ENCODE measurements around the gene CDC73.
"Not testable (repeated sequence)": the region's sequence is repeated elsewhere in the genome, so short reads cannot be mapped to it uniquely, and the experiment has no call there.

The CDC73 gene

GRCh38 chr1:193183019-193183627 is 61.3 kb downstream of the CDC73 start:
- DNase-seq: no peak

DNA sequence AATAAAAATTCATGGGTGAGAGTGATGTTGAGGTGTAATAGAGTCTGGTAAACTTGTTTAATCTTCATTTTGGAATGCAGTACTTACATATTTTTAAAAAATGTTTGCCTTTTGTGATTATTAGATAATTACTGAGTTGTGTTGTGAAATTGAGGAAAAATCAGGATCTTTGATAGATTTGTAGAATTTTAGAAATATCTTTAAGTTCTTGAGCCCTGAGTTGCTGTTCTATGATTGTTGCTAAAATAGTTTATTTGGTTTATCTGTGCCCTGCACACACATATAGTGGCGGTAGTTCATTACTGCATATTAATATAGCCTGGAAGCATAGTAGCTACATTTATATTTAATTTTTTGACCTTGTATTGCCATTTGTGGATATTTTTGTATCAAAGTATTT is 62.9 kb downstream of the CDC73 start:
- no peak for DNase-seq

DNA sequence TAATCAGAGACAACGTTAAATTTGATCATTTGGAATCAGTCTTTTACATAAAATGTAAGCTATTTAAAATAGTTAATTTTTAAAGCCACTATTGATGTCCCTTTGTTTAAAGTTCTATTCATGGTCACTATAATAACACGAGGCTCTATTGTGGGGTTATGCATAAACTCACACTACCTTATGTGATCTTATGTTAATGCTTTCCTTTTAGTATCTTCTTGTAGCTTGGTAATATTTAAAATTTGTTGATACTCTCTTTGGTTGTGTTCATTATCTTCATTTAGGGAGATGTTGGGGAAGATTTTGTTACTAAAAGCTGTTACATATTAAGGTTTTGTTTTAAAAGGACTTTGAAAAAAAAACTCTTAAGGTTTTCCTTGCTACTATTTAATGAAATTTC is 63.4 kb downstream of the CDC73 start:
- no peak for DNase-seq

DNA sequence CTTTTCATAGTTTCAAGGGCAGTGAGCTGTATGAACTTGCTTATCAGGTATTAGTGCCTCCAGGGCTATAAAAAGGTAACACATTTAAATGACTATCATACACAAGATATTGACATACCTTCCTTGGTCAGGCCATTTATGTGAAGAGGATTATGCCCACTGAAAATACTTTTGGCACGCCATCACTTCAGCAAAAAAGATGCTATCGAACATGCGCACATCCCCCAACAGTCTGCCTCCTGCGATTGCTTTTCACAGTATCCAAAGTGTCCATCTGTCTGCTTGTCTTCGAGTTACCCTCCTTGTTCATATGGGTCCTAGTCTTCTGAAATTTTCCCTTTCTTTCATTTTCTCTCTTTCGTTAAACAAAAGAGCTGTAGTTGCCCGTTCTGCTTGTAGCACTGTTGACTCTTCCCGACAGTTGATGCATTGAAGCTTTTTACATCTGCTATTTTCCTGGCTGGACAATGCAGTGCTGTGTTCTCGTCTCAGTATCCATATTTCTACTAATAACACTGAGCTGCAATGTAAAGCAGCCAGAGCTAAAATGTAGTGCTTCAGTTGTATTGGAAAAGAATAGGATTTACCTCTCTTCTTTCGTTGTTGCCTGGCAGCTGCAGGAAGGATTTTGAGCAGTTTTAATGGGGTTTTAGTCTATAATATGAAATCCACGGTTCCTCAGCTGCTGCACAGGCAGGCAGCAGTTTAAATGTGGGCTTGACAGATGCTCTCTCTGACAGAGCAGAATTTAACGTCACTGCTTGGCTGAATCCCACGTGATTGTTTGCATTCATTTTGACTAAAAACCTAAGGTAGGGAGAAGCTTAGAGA is 64.3 kb downstream of the CDC73 start, which contains the start of gene B3GALT2:
Gene B3GALT2 (minus strand): TSS at position 713 of the 831 bp plus-strand sequence. CDS start 5,051 bp downstream, outside the sequence.
- no peak for DNase-seq

GRCh38 chr1:193187114-193187513 is 65.3 kb downstream of the CDC73 start:
- DNase-seq: no peak

GRCh38 chr1:193188915-193189314 is 67.1 kb downstream of the CDC73 start:
- not testable (repeated sequence) for DNase-seq

GRCh38 chr1:193189442-193190095 is 67.7 kb downstream of the CDC73 start:
- DNase-seq: no peak

DNA sequence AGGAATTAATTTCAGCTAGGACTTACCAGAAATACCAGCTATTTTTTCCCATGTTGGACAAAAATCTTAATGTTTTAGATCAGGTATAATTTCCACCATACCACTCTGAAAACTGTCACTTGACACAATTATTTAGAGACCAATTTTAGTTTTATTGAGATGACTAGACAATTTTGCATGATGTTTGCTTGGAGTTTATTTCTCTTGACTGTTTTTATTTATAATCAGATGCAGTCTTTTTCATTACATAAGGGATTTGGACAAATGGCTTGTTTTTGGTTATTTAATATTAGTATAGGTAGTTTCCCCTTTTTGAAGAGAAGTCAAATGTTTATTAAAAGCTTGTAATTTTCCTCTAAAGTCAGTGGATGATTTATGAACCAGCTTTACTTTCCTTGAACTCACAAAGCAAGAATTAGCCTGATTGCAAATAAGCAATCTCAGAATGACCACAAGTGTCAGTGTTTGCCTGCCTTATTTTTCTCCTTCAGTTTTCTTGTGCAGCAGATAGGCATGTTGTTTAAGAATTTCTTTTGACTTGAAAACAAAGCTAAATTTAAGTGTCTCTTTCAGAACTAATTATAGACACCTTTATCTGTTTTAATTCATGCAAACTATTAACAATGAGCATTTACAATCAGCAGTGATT is 68.4 kb downstream of the CDC73 start:
- DNase-seq: no peak

DNA sequence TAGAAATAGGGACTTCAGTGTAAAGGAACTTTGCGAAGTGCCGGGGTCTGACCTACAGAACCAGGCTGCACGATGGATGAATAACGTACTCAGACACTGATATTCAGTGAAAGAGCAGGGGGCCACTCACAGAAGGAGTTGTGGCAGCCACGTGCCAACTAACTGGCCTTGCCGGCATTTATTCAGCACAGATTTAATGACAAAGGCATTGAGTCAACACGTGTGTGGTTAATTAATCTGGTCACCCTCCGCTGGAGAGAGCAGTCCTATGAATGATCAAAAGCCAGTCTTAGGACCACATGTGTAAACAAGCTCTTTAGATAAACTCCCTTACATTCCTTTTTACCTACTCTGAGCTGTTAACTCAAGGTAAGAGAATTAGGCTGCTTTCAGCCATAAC is 70.8 kb downstream of the CDC73 start:
- DNase-seq: no peak

GRCh38 chr1:193199940-193200339 is 78.1 kb downstream of the CDC73 start:
- no peak for DNase-seq

DNA sequence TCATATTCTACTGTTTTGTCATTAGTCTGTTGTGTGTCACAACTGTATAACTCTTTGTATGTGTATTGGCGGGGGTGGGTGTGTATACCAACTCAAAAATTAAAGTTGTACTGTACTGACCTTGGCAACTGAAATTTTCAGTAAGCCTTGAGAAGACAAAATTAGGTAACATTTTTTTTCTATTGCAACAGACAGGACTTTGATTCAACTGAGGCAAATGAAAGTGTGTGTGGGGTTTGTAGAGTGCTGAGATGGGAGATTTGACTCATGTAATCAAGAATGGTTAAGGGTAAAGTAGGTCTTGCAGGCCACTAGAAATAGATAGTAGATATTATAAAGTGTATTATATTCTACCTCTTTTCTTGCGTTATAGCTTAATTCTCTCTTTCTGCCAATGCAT is 79.2 kb downstream of the CDC73 start:
- DNase-seq: no peak

DNA sequence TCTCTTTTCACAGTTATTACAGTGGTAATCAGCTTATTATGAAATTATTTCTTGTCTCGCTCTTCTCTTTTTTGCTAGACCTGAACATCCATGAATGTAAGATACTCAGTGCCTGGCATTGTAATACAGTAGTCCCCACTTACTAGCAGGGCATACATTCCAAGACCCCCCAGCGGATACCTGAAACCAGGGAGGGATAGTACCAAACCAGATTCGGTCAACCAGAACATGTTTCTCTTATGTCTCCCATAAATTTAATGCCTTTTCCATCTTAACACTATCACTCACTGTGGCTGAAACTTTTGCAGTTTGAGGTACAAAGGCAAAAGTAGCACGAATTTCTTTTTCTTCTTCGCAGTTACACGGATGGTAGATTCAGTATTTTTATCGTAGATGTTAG is 89.2 kb downstream of the CDC73 start:
- DNase-seq: no peak

DNA sequence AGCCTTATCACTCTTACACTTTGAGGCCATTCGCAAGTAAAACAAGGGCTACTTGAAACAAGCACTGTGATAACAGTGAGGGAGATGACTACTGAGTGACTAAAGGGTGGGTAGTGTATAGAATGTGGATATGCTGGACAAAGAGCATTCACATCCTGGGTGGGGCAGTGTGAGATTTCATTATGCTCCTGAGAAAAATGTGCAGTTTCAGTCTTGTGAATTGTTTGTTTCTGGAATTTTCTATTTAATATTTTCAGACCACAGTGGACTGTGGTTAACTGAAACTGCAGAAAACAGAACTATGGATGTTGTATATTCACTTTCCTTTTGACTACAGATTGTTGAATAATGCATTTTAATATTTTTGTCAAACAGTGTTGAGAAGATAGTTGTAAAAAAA is 89.7 kb downstream of the CDC73 start:
- no peak for DNase-seq

DNA sequence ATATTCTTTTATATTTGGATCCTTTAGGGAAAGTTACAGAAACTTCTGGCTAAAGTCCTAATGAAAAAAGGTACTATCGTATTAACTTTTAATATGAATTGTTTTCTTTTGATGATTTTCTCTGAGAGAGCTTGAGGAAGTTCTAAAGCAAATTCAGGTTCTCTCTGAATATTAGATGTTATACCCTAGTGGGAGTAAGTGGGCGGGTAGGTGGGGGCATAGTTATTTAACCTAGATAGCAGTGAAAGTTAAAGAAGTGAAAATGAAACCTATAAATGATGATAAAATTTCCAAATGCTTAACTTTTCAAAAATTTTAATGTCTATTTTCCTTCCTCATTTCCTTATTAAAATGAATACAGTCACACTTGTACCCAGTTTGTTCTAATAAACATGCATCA is 90.8 kb downstream of the CDC73 start:
- DNase-seq: no peak

- no peak for DNase-seq
Measured at GRCh38 chr1:193213998-193214397, 92.2 kb downstream of the CDC73 start.

- DNase-seq: no peak
Measured at GRCh38 chr1:193216920-193217319, 95.1 kb downstream of the CDC73 start.

DNA sequence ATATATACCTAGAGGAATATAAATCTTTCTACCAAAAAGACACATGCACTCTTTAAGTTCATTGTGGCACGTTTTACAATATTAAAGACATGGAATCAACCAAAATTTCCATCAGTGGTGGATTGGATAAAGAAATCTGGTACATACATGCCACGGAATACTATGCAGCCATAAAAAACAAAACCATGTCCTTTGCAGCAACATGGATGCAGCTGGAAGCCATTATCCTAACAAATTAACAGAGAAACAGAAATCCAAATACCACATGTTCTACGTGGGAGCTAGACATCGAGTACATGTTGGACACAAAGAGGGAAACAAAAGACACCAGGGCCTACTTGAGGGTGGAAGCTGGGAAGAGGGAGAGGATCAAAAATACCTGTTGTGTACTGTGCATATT is 97.6 kb downstream of the CDC73 start:
- no peak for DNase-seq

DNA sequence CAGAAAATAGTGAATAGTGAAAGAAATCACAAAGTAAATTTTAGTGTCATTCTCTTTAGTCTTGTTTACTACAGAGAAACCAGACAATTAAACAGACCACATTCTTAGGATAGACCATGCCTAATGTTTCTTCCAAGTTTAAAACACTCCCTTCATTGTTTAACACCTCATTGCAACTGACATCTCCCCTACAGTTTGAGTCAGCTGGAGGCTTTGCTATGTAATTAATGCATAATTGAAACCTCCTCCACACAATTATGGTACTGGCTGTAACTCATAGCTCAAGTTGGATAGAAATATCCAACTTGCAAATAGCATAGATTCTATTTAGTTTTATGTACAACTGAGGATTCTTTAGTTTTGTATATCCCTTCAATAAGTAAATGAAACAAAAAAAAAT is 99.8 kb downstream of the CDC73 start:
- DNase-seq: no peak

DNA sequence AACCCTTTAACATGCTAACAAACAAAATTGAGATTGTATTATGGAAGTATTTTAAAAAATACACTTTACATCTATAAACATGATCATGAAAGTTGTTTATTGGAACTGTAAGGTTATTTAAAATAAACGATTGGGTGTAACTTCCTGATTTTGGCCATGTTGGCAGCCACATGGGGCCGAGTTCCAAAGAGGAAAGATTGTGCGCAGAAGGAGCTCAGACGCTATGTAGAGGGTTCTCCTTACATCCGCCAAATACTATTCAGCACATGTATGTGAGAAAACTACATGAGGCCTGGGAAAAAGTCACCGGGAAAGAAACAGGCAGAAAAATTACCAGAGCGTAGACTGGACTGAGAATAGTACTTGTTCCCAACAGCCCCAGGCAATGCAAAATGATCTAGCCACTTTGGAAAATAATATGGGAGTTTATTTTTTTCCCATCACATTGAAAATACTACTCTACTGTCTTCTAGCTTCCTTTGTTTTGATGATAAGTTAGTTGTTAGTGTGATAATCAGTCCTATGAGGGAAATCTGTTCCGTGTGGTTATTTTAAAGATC is 100.3 kb downstream of the CDC73 start:
- no peak for DNase-seq

DNA sequence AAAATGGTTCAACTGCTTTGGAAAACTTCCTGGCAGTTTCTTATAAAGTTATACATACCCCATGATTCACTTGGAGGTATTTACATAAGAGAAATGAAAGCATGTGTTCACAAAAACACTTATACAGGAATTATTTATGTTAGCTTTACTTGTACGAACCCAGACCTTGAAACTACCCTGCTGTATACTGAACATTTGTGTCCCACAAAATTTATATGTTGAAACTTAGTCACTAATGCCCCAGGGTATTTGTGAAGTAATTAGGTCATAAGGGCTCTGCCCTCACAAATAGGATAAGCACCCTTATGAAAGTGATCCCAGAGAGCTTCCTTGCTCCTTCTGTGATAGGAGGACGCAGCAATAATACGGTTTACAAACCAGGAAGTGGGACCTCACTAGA is 107.3 kb downstream of the CDC73 start:
- no peak for DNase-seq

DNA sequence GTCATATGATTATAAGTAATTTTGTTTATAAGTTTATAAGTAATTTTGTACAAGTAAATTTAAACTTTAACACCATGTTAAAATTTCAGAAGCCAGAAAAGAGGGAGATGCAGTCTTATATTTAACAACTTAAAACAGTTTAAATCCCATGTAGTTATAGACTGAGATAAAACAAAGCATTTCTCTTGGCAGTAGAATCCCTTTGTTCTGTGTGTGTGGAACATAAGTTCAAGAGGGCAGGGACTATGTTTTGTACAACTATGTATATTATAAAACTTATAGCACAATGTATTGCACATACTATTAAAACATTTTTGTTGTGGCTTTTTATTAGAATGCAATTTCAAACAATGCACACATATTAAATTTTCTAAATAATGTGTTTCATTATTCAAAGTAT is 109.3 kb downstream of the CDC73 start:
- not testable (repeated sequence) for DNase-seq

DNA sequence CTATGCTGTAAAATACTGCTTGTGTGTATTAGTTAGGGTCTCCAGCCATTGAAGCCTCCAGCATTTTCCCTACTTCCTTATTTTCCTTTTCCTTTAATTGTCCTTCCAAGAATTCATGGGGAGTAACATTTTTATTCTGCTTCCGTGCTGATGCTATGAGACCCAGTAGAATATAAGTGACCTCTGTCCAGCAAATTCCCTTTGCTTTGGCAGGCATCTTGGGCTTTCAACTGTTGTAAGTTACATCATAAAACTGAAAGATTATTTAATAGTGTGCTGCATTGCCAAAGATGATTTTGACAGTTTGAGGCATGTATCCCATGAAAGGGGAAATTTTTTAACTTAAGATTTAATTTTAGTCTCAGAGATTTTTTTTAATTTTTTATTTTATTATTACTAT is 112.7 kb downstream of the CDC73 start:
- DNase-seq: no peak

DNA sequence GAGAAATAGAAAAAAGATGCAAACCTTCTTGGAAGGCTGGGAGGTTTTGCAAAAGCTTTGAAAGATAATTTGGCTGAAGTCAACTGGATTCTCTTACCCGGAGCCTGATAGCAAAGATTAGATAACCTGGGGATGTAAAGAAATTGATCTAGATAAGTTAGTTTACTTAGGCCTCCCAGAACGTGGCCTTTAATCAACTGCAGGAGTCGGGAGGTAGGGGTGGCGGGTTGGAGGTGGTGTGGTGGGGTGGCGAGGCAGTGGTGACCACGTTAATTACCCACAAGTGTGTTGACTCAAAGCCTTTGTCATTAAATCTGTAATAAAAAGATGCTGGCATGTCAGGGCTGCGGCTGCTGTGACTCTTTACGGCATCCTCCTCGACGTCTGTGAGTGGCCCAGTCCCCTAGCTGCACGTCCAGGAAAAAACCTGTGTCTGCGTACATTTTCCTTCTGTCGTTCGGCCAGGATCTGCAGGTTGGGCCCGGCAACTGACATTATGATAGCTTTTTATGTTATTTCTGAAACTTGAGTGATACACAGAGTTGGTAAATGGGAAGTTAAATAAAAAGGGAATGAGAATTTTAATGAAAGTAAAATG is 115.6 kb downstream of the CDC73 start:
- DNase-seq: no peak

All from activated CD8-positive, alpha-beta memory T cell treated with anti-CD3 and anti-CD28 coated beads for 24 hours (primary cell).